MM.1S (cell line): ENCODE data around the gene GCLC.

ENCODE experiments used
- CTCF ChIP-seq: fragments of 300-600 bp; sonication (generic); IDR thresholded peaks from 2 replicates; pipeline ENCODE4 v1.5.1; 2016; ENCODE audit warnings: antibody characterized with exemption, low read length, mixed read lengths
- EZH2 ChIP-seq: fragments of 300-600 bp; sonication (generic); optimal IDR thresholded peaks from 2 replicates; pipeline ENCODE3; 2017; ENCODE audit warnings: low read depth, mild to moderate bottlenecking, antibody characterized with exemption, low read length, mixed read lengths
- EZH2phosphoT487 ChIP-seq: fragments of 300-600 bp; sonication (generic); IDR thresholded peaks from 2 replicates; pipeline ENCODE4 v1.6.1; 2018; ENCODE audit warnings: antibody characterized with exemption, low read length

GRCh38 chr6:53496797-53497375, 48.0 kb downstream of the GCLC start:
- TF ChIP-seq CTCF = no peak
- no peak for TF ChIP-seq EZH2phosphoT487
- TF ChIP-seq EZH2 = no peak
